Sigmoid colon (tissue), 7 donors: ENCODE measurements around the gene WDR53. TPM values are rescaled to one million over a fixed set of nuclear protein-coding genes. Genes with fewer than 3 reads are reported as not detected.

Experiments used
- DNase-seq: peaks from one replicate; pipeline ENCODE4 v3.0.0-alpha.2; 2019
- H3K27ac ChIP-seq, 4 donors: fragments of 200-600 bp; sonication (generic); one replicate each; pipeline ENCODE4 v1.5.1; 2016 to 2019; ENCODE audit warnings: mild to moderate bottlenecking in 1 of 4
- H3K27me3 ChIP-seq, 3 donors: fragments of 200-600 bp; sonication (generic); one replicate each; pipeline ENCODE4 v1.5.1; 2019; ENCODE audit warnings: mild to moderate bottlenecking in 1 of 3
- H3K36me3 ChIP-seq, 4 donors: fragments of 200-600 bp; sonication (generic); one replicate each; pipeline ENCODE4 v1.5.1; 2016 to 2019
- H3K4me1 ChIP-seq, 4 donors: fragments of 200-600 bp; sonication (generic); one replicate each; pipeline ENCODE4 v1.5.1; 2017 to 2019
- H3K4me3 ChIP-seq, 4 donors: fragments of 200-600 bp; sonication (generic); one replicate each; pipeline ENCODE4 v1.5.1; 2017 to 2019; ENCODE audit warnings: mild to moderate bottlenecking in 2 of 4, moderate library complexity in 1 of 4
- H3K9me3 ChIP-seq, 4 donors: fragments of 200-600 bp in 3 of 4; sonication (generic) in 3 of 4; one replicate each; pipeline versions ENCODE4 v1.5.1 to v1.6.1; 2013 to 2019
- EP300 ChIP-seq, 4 donors: sonication (generic); formaldehyde crosslinking; IDR thresholded peaks; one replicate each; pipeline ENCODE4 v1.6.1; 2017; ENCODE audit warnings: antibody characterized with exemption in 4 of 4
- POLR2A ChIP-seq, 2 donors: fragments of 450-650 bp; IDR thresholded peaks; one replicate each; pipeline ENCODE4 v1.6.1; 2016; ENCODE audit warnings: antibody characterized with exemption in 2 of 2, mild to moderate bottlenecking in 2 of 2, moderate library complexity in 2 of 2
- POLR2AphosphoS5 ChIP-seq, 4 donors: sonication (generic); formaldehyde crosslinking; IDR thresholded peaks; one replicate each; pipeline ENCODE4 v1.6.1; 2017; ENCODE audit warnings: antibody characterized with exemption in 4 of 4
- WGBS, 2 donors: extraction: QIAGEN DNeasy Blood & Tissue Kit; methylation state at CpG; one replicate each; pipeline ENCODE4 v1.1.7; 2013; 5-methylcytosine and 5-hydroxymethylcytosine counted together
- intact Hi-C: fragments of 100-400 bp; cut with DNase I; formaldehyde crosslinking; loops from one replicate; pipeline ENCODE4 v1.15.1; 2023
- polyA plus RNA-seq, 3 donors: library from polyadenylated mRNA; stranded (reverse); fragments of 200-250 nt; gene quantifications; one replicate each; pipeline ENCODE4 v1.2.3, GENCODE V29; 2013
- total RNA-seq, 4 donors: library from RNA; depleted of rRNA; stranded (reverse); fragments of >200 nt; gene quantifications; one replicate each; pipeline ENCODE4 v1.1.0, GENCODE V29; 2016
- TF ChIP-seq, protein P1 (sequence below), 4 experiments: fragments of 450-650 bp in 3 of 4; fragments of 200-600 bp in 1 of 4; IDR thresholded peaks; one replicate each; pipeline ENCODE4 v1.5.1; 2016 to 2019; ENCODE audit warnings: antibody characterized with exemption in 4 of 4, mild to moderate bottlenecking in 3 of 4, moderate library complexity in 2 of 4
- donor health status: healthy with polysubstance abuse.
- donor health status: Bipolar disorder and iron deficiency.
- donor health status: healthy.

Gene WDR53
- total and polyA plus RNA-seq, 7 donors, result 2.9 to 11.4 (median 6.2) TPM

DNA sequence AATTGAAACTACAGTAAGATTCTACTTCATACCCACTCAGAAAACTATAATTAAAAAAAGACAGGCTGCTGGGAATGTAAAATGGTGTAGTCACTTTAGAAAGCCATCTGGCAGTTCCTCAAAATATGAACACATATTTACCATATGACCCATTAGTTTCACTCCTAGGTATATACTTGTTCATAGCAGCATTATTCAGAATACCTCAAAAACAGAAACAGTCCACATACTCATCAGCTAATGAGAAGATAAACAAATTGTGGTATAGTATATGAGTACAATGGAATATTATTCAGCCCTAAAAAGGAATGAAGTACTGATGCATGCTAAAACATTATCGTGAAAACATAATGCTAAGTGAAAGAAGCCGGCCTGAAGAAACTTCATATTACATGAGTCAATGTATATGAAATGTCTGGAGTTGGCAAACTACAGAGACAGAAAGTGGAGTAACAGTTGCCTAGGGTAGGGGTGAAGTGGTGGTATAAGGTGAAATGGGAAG lies 23.8 kb downstream of the WDR53 start:
- WGBS, 2 donors, result 91 to 95% methylated on average over 2 of the region's 2 CpGs
- TF ChIP-seq POLR2A (IDR thresholded peaks at IDR 0.05), result no peak
- no peak for TF ChIP-seq EP300 (IDR thresholded peaks at IDR 0.05)
- H3K4me1 ChIP-seq, result no peaks in the 10 kb centered on the region
- H3K4me3 ChIP-seq, result no peak overlapping the region
- H3K27me3 ChIP-seq, result no peaks in the 10 kb centered on the region
- intact Hi-C loops, result no loop called here
- peaks cover 0 to 6% (median 0%) of the 10 kb centered on the region in 4 donors for H3K9me3 ChIP-seq
- no peak overlapping the region for H3K27ac ChIP-seq
- no peak for DNase-seq
- no peaks in the 10 kb centered on the region for H3K36me3 ChIP-seq

DNA sequence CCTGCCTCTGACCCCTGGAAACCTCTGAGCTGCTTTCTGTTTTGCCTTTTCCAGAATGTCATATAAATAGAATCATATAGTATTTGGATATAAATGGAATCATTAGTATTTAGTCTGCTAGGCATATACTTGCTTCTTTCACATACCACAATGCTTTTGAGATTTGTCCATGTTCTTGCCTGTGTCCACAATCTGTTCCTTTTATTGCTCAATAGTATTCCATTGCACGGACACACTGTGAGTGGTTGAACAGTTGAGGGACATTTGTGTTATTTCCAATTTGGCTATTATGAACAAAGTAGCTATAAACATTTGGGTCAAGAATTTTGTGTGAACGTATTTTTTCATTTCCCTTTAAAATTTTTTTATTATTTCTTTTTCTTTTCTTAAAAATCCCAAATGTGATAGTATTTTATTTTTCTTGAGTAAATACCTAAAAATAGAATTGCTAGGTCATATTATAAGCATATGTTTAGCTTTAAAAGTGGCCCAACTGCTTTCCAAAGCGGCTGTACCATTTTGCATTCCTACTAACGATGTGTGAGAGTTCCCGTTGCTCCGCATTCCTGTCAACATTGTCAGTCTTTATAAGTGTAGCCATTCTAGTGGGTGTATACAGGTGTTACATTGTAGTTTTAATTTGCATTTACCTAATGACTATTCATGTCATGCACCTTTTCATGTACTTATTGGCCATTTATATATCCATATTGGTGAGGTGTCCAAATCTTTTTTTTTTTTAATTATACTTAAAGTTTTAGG lies 26.5 kb downstream of the WDR53 start:
- no peak for TF ChIP-seq EP300 (IDR thresholded peaks at IDR 0.05)
- TF ChIP-seq, protein P1, sequence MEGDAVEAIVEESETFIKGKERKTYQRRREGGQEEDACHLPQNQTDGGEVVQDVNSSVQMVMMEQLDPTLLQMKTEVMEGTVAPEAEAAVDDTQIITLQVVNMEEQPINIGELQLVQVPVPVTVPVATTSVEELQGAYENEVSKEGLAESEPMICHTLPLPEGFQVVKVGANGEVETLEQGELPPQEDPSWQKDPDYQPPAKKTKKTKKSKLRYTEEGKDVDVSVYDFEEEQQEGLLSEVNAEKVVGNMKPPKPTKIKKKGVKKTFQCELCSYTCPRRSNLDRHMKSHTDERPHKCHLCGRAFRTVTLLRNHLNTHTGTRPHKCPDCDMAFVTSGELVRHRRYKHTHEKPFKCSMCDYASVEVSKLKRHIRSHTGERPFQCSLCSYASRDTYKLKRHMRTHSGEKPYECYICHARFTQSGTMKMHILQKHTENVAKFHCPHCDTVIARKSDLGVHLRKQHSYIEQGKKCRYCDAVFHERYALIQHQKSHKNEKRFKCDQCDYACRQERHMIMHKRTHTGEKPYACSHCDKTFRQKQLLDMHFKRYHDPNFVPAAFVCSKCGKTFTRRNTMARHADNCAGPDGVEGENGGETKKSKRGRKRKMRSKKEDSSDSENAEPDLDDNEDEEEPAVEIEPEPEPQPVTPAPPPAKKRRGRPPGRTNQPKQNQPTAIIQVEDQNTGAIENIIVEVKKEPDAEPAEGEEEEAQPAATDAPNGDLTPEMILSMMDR (IDR thresholded peaks at IDR 0.05), result no peak
- TF ChIP-seq POLR2AphosphoS5 (IDR thresholded peaks at IDR 0.05), result no peak
- no peak for TF ChIP-seq POLR2A (IDR thresholded peaks at IDR 0.05)
- H3K36me3 ChIP-seq, result no peaks in the 10 kb centered on the region
- intact Hi-C loops, result no loop called here
- no peak for DNase-seq
- H3K27me3 ChIP-seq, result peaks cover 0 to 15% (median 0%) of the 10 kb centered on the region in 3 donors
- H3K27ac ChIP-seq, result no peak overlapping the region
- 92 to 93% methylated on average over 6 of the region's 6 CpGs for WGBS, 2 donors
- H3K4me1 ChIP-seq, result no peaks in the 10 kb centered on the region
- no peak overlapping the region for H3K4me3 ChIP-seq
- H3K9me3 ChIP-seq, result no peaks in the 10 kb centered on the region

DNA sequence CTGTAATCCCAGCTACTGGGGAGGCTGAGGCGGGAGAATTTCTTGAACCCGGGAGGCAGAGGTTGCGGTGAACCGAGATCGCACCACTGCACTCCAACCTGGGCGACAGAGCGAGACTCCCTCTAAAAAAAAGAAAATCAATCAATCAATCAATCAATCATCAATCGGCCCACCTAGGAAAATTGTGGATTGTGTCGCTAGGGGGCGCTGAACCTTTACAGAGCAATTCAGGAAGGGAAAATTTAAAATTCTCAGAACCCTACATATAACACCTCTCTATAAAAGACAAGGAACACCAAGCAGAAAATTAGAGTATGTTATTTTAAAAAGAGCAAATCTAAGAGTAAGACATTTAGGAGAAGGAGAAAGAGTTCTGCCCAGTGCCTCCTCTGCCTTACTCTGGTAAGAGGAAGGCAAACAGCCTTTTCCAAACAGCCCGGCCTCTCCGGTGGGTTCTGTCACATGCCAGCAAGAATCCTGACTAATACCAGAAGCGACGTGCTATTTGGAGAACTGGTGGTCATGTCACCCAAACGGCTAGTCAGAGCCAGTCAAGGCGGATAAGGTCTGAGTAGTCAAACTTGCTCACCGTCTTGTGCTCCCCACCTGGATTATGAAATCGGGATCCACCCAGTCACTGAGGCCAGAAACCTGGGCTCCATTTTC lies 30.9 kb downstream of the WDR53 start:
- Histone ChIP-seq H3K27ac (no peak overlapping the region), H3K4me1 (no peaks in the 10 kb centered on the region), H3K9me3 (no peaks in the 10 kb centered on the region), H3K36me3 (no peaks in the 10 kb centered on the region), H3K27me3 (peaks cover 0 to 15% (median 0%) of the 10 kb centered on the region in 3 donors), H3K4me3 (no peak overlapping the region)
- no peak for TF ChIP-seq POLR2A (IDR thresholded peaks at IDR 0.05)
- TF ChIP-seq, protein P1 (IDR thresholded peaks at IDR 0.05), result peak; percentile 10 to 36 (median 24)
- no peak for DNase-seq
- intact Hi-C loops, result no loop called here
- WGBS, 2 donors, result 51 to 55% methylated on average over 18 of the region's 18 CpGs

DNA sequence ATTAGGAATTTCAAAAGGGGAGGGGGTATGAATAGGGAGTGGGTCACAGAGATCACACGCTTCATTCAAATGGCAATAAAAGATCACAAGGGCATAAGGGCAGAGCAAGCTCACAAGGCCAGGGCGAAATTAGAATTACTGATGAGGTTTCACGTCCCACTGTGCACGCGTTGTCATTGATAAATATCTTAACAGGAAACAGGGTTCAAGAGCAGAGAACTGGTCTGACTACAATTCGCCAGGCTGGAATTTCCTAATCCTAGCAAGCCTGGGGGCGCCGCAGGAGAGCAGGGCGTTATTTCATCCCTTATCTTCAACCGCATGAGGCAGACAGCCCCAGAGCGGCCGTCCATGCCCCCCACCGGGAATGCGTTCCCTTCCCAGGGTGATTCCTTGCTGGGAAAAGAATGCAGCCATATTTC lies 35.1 kb downstream of the WDR53 start:
- DNase-seq, result no peak
- no peaks in the 10 kb centered on the region for H3K36me3 ChIP-seq
- H3K9me3 ChIP-seq, result no peaks in the 10 kb centered on the region
- H3K4me3 ChIP-seq, result no peak overlapping the region
- TF ChIP-seq, protein P1 (IDR thresholded peaks at IDR 0.05), result no peak
- TF ChIP-seq POLR2A (IDR thresholded peaks at IDR 0.05), result no peak
- TF ChIP-seq EP300 (IDR thresholded peaks at IDR 0.05), result no peak
- no peak for TF ChIP-seq POLR2AphosphoS5 (IDR thresholded peaks at IDR 0.05)
- intact Hi-C loops, result no loop called here
- WGBS, 2 donors, result 65 to 66% methylated on average over 14 of the region's 14 CpGs
- no peak overlapping the region for H3K27ac ChIP-seq
- H3K4me1 ChIP-seq, result peaks cover 0 to 7% (median 2%) of the 10 kb centered on the region in 4 donors
- peaks cover 0 to 13% (median 0%) of the 10 kb centered on the region in 3 donors for H3K27me3 ChIP-seq

DNA sequence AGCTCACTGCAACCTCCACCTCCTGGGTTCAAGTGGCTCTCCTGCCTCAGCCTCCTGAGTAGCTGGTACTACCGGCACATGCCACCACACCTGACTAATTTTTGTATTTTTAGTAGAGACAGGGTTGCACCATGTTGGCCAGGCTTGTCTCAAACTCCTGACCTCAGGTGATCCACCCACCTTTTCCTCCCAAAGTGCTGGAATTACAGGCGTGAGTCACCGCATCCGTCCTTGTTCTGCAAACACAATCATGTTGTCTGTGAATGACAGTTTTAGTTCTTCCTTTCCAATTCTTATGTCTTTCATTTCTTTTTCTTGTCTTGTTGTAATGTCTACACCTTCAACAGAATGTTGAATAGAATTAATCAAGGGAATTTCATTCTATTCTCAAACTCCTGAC lies 36.9 kb downstream of the WDR53 start:
- Histone ChIP-seq H3K36me3 (no peaks in the 10 kb centered on the region), H3K4me3 (no peak overlapping the region), H3K27me3 (no peaks in the 10 kb centered on the region), H3K9me3 (no peaks in the 10 kb centered on the region), H3K27ac (no peak overlapping the region), H3K4me1 (peaks cover 0 to 7% (median 2%) of the 10 kb centered on the region in 4 donors)
- TF ChIP-seq POLR2AphosphoS5 (IDR thresholded peaks at IDR 0.05), result no peak
- no peak for TF ChIP-seq EP300 (IDR thresholded peaks at IDR 0.05)
- TF ChIP-seq, protein P1 (IDR thresholded peaks at IDR 0.05), result no peak
- no peak for TF ChIP-seq POLR2A (IDR thresholded peaks at IDR 0.05)
- intact Hi-C loops, result no loop called here
- DNase-seq, result no peak
- 82 to 88% methylated on average over 4 of the region's 4 CpGs for WGBS, 2 donors
